Stimulated activated effector memory CD8-positive, alpha-beta T cell treated with anti-CD3 and anti-CD28 coated beads, Interleukin-12 subunit alpha, Interleukin-12 subunit beta, amount 100 ng/mL, for 72 hours (primary cell): ENCODE data around the gene RGSL1.

Source experiments
- ATAC-seq: fragments of 150-1000 bp; cut with Tn5 transposase; 2 replicates; pipeline ENCODE4 v1.10.0; 2021
- DNase-seq, 2 donors: peaks; one replicate each; pipeline ENCODE4 v3.0.0; 2021 to 2022; ENCODE audit warnings: low spot score in 2 of 2
- H3K27ac Mint-ChIP-seq: one replicate; pipeline ENCODE4 v1.8.0; 2022; ENCODE audit warnings: mild to moderate bottlenecking, mixed read lengths
- H3K36me3 Mint-ChIP-seq: one replicate; pipeline ENCODE4 v1.8.0; 2022; ENCODE audit warnings: mild to moderate bottlenecking, mixed read lengths
- H3K4me1 Mint-ChIP-seq: one replicate; pipeline ENCODE4 v1.8.0; 2022; ENCODE audit warnings: mixed read lengths
- H3K4me3 Mint-ChIP-seq: one replicate; pipeline ENCODE4 v1.8.0; 2022; ENCODE audit warnings: mild to moderate bottlenecking, mixed read lengths
- H3K9me3 Mint-ChIP-seq: one replicate; pipeline ENCODE4 v1.8.0; 2022; ENCODE audit warnings: mixed read lengths

RGSL1 gene

GRCh38 chr1:182602935-182603645 lies 153.1 kb downstream of the RGSL1 start:
- DNase-seq (no peak), ATAC-seq (peak; percentile 70)
- no peak overlapping the region for H3K27ac Mint-ChIP-seq
- no peak overlapping the region for H3K4me3 Mint-ChIP-seq
- H3K9me3 Mint-ChIP-seq: no peaks in the 10 kb centered on the region
- no peaks in the 10 kb centered on the region for H3K36me3 Mint-ChIP-seq
- H3K4me1 Mint-ChIP-seq: peaks cover 8% of the 10 kb centered on the region

DNA sequence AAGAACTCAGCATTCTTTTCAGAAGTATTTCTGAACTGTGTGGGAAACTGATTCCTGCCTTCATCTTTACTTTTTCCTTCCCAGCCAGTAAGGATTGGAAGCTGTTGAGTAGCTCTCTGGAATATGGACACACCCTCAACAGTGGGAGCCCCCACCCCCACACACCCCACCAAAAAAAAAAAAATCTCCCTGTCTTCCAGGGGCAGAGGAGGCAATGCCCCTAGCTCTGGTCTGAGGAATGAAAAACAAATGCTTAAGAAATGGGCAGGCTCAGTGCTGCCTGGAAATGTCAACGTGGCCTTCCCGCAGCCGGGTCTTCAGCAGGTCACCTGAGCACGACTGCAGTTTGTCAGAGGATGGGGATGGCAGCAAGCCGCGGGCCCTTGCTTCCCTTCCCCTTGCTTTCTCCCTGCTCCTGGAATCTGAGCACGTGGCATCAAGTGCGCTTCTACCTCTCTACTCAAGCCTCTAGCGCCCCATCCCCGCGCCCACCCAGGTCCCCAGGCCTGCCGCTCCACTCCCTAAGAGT lies 153.8 kb downstream of the RGSL1 start:
- ATAC-seq: peak; percentile 29
- H3K9me3 Mint-ChIP-seq: no peaks in the 10 kb centered on the region
- peaks cover 14% of the 10 kb centered on the region for H3K4me1 Mint-ChIP-seq
- DNase-seq: no peak
- H3K4me3 Mint-ChIP-seq: no peak overlapping the region
- no peak overlapping the region for H3K27ac Mint-ChIP-seq
- H3K36me3 Mint-ChIP-seq: no peaks in the 10 kb centered on the region

DNA sequence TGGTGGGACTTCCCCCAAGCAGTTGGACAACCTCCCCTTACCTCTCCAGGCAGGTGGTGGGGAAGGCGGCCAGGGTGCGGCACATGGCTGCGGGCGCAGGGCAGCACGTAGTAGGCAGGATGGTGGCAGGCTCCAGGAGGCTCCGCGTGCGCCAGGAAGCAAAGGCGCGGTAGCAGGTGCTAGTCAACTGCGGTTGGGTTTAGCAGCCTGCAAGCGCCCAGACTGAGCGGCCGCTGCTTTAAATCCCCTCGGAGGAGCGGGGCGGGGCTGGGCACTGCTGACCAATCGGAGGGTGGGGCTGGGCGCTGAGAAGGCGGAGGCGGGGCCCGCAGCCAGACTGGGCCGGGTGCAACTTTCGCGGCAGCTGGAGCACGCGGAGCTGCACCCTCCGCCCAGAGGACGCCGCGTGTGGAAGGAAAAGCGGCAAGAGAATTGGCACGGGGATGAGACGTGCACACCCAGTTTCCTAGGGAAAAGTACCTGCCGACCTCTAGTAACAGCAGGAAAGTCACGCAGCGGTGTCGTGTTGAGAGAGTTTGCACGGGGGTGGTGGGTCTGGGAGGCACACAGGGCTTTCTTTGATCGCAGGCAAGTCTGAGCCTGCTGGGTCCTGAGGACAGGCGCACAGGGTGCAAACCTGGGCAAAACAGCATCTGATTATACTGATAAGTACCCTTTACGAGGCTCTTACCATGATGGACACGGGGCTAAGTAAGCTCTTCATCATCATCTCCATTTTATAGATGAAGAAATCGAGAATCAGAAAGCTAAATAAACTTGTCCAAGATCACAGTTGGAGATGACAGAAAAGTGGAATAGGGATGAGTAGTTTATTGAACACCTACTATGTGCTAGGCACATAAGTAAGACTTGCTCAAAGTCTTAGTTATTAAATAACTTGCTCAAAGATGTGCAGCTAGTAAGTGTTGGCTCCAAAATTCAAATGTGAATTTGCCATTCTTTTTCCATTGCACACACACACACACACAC lies 154.5 kb downstream of the RGSL1 start, which contains the start of gene RGS16:
Gene RGS16 (minus strand): TSS at position 215 of the 990 bp plus-strand sequence. CDS start 130 bp downstream, at position 85.
- Mint-ChIP-seq H3K4me1 (peaks cover 19% of the 10 kb centered on the region), H3K4me3 (no peak within 1 kb of the TSS), H3K27ac (no peak within 1 kb of the TSS)

GRCh38 chr1:182607566-182607965 lies 157.6 kb downstream of the RGSL1 start:
- Mint-ChIP-seq H3K9me3 (no peaks in the 10 kb centered on the region), H3K4me1 (peaks cover 39% of the 10 kb centered on the region), H3K36me3 (no peaks in the 10 kb centered on the region), H3K4me3 (no peak overlapping the region), H3K27ac (no peak overlapping the region)
- DNase-seq: no peak
- ATAC-seq: no peak

More for the DNA sequence above, 154.5 kb downstream of the RGSL1 start, which contains the start of gene RGS16:
- peak; percentile 91 for ATAC-seq
- DNase-seq: peak; percentile 87 to 96
- no peaks in the 10 kb centered on the region for H3K9me3 Mint-ChIP-seq
- no peaks in the 10 kb centered on the region for H3K36me3 Mint-ChIP-seq

- no peaks in the 10 kb centered on the region for H3K36me3 Mint-ChIP-seq
- no peak overlapping the region for H3K27ac Mint-ChIP-seq
- no peak for ATAC-seq
- DNase-seq: no peak
- H3K9me3 Mint-ChIP-seq: no peaks in the 10 kb centered on the region
- H3K4me3 Mint-ChIP-seq: no peak overlapping the region
- H3K4me1 Mint-ChIP-seq: peaks cover 39% of the 10 kb centered on the region
Measured at GRCh38 chr1:182608236-182608635, 158.3 kb downstream of the RGSL1 start.

DNA sequence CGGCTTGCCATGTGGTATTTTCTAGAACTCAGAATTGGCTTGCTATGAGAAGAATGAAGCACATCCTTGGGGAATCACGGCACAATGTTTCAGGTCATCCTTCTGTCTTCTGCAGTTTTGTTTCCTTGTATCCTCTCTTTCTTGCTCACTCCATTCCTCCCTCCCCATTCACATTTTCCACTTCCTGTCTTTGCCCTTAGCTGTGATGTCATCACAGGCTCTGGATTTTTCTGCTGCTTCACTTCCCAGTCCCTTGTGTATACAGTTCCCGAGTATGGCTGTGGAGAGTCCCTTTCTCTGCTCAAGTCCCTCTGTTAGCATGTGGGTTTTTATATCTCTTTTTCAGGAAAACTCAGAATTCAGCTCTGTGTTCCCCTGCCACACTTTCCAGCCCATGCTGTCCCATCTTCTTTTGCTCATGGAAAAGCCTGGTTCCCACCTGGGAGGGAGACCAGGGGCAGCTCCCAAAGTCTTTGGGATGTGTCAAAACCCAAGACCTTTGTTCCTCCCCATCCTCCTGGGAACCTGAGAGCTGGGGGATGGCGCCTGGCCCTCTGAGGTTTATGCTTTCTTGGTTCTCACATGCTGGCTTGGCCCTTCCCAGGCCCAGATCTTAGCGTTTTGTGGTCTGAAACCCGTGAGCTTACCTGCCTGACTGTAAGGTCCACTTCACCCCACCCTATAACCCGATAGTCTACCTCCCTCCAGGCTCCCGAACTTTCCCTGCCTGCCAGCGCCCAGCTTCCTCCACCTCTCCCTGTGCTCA lies 159.1 kb downstream of the RGSL1 start:
- peaks cover 46% of the 10 kb centered on the region for H3K4me1 Mint-ChIP-seq
- no peaks in the 10 kb centered on the region for H3K36me3 Mint-ChIP-seq
- no peak overlapping the region for H3K4me3 Mint-ChIP-seq
- H3K9me3 Mint-ChIP-seq: no peaks in the 10 kb centered on the region
- ATAC-seq (no peak), DNase-seq (no peak)
- no peak overlapping the region for H3K27ac Mint-ChIP-seq
